Ishikawa (cell line): ENCODE measurements around the gene ASB2.

ENCODE experiments used
- CEBPB ChIP-seq: IDR thresholded peaks from 2 replicates; pipeline ENCODE4 v1.6.1; 2012
- CREB1 ChIP-seq: IDR thresholded peaks from 2 replicates; pipeline ENCODE4 v1.6.1; 2012; ENCODE audit warnings: low read depth
- EGR1 ChIP-seq: IDR thresholded peaks from 2 replicates; pipeline ENCODE4 v1.6.1; 2012
- EP300 ChIP-seq: IDR thresholded peaks from 2 replicates; pipeline ENCODE4 v1.6.1; 2012; ENCODE audit warnings: borderline replicate concordance
- FOXM1 ChIP-seq: IDR thresholded peaks from 2 replicates; pipeline ENCODE4 v1.6.1; 2012; ENCODE audit warnings: low read depth, borderline replicate concordance
- MAX ChIP-seq: IDR thresholded peaks from 2 replicates; pipeline ENCODE4 v1.6.1; 2012
- NFIC ChIP-seq: IDR thresholded peaks from 2 replicates; pipeline ENCODE4 v1.6.1; 2012
- RAD21 ChIP-seq: IDR thresholded peaks from 2 replicates; pipeline ENCODE4 v1.6.1; 2012; ENCODE audit warnings: low read depth
- TAF1 ChIP-seq: IDR thresholded peaks from 2 replicates; pipeline ENCODE4 v1.6.1; 2012; ENCODE audit warnings: low read depth, mild to moderate bottlenecking
- TEAD4 ChIP-seq: IDR thresholded peaks from 2 replicates; pipeline ENCODE4 v1.6.1; 2012
- YY1 ChIP-seq: IDR thresholded peaks from 2 replicates; pipeline ENCODE4 v1.6.1; 2012; ENCODE audit warnings: low read depth
- ZBTB7A ChIP-seq: IDR thresholded peaks from 2 replicates; pipeline ENCODE4 v1.6.1; 2012; ENCODE audit warnings: low read depth
- TF ChIP-seq, protein P1 (sequence below): IDR thresholded peaks from 2 replicates; pipeline ENCODE4 v1.6.1; 2012; ENCODE audit warnings: low read depth, mild to moderate bottlenecking
- TF ChIP-seq, protein P2 (sequence below): IDR thresholded peaks from 2 replicates; pipeline ENCODE4 v1.6.1; 2012

DNA sequence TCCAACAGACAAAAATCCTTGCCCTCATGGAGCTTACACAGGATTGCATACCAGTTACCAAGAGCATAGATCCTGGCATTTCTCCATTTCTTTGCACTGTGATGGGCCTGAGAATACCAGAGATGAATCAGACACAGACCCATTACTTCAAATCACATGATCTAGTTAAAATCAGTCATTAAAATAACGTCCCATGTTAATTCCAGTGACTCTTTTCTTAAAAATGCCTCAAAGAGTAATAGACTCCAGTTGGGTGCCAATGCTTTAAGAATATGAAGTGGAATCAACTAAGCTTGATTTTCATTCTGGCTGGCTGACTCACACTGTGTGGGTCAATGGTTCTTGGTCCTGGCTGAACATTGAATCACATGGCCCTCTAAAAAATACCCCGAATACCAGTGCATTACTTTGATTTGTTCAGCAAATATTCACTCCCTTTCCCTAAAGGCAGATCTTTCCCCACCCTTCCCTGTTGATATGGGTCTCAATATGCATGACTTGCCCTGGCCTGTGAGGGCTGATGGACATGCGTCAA is 11.0 kb downstream of the ASB2 start:
- TF ChIP-seq TAF1: no peak
- no peak for TF ChIP-seq MAX
- no peak; the same call in 1 of the 2 replicates for TF ChIP-seq NFIC
- no peak for TF ChIP-seq CREB1
- no peak for TF ChIP-seq RAD21
- TF ChIP-seq FOXM1: no peak
- TF ChIP-seq, protein P1, sequence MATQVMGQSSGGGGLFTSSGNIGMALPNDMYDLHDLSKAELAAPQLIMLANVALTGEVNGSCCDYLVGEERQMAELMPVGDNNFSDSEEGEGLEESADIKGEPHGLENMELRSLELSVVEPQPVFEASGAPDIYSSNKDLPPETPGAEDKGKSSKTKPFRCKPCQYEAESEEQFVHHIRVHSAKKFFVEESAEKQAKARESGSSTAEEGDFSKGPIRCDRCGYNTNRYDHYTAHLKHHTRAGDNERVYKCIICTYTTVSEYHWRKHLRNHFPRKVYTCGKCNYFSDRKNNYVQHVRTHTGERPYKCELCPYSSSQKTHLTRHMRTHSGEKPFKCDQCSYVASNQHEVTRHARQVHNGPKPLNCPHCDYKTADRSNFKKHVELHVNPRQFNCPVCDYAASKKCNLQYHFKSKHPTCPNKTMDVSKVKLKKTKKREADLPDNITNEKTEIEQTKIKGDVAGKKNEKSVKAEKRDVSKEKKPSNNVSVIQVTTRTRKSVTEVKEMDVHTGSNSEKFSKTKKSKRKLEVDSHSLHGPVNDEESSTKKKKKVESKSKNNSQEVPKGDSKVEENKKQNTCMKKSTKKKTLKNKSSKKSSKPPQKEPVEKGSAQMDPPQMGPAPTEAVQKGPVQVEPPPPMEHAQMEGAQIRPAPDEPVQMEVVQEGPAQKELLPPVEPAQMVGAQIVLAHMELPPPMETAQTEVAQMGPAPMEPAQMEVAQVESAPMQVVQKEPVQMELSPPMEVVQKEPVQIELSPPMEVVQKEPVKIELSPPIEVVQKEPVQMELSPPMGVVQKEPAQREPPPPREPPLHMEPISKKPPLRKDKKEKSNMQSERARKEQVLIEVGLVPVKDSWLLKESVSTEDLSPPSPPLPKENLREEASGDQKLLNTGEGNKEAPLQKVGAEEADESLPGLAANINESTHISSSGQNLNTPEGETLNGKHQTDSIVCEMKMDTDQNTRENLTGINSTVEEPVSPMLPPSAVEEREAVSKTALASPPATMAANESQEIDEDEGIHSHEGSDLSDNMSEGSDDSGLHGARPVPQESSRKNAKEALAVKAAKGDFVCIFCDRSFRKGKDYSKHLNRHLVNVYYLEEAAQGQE: no peak
- no peak for TF ChIP-seq CEBPB
- TF ChIP-seq YY1: no peak
- TF ChIP-seq EP300: peak; percentile 65
- peak; percentile 43 for TF ChIP-seq TEAD4
- no peak for TF ChIP-seq ZBTB7A
- no peak for TF ChIP-seq EGR1
- TF ChIP-seq, protein P2, sequence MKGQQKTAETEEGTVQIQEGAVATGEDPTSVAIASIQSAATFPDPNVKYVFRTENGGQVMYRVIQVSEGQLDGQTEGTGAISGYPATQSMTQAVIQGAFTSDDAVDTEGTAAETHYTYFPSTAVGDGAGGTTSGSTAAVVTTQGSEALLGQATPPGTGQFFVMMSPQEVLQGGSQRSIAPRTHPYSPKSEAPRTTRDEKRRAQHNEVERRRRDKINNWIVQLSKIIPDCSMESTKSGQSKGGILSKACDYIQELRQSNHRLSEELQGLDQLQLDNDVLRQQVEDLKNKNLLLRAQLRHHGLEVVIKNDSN: 0 out of 2 replicates have a peak, but pooled peaks have one; percentile 10
